Activated effector memory CD4-positive, alpha-beta T cell treated with anti-CD3 and anti-CD28 coated beads, Interleukin-2, amount 50 U/mL, for 16 hours (primary cell): ENCODE data around the gene PTPN14.
"Not testable (repeated sequence)": the region's sequence is repeated elsewhere in the genome, so short reads cannot be mapped to it uniquely, and the experiment has no call there.

ENCODE experiments used
- DNase-seq: peaks from one replicate; pipeline ENCODE4 v3.0.0-alpha.2; 2020

Gene PTPN14

GRCh38 chr1:214540324-214540723, 11.1 kb downstream of the PTPN14 start:
- no peak for DNase-seq

- DNase-seq: no peak
These were observed 12.9 kb downstream of the PTPN14 start for GRCh38 chr1:214538496-214538895.

GRCh38 chr1:214537872-214538473, 13.4 kb downstream of the PTPN14 start:
- no peak for DNase-seq

- no peak for DNase-seq
These were observed 14.2 kb downstream of the PTPN14 start for GRCh38 chr1:214537219-214537618.

- no peak for DNase-seq
These were observed 19.3 kb downstream of the PTPN14 start for GRCh38 chr1:214532070-214532469.

GRCh38 chr1:214525535-214526019, 25.8 kb downstream of the PTPN14 start:
- no peak for DNase-seq

- DNase-seq: no peak
These were observed 26.6 kb downstream of the PTPN14 start for GRCh38 chr1:214524824-214525223.

GRCh38 chr1:214523124-214523824, 28.1 kb downstream of the PTPN14 start:
- no peak for DNase-seq

- not testable (repeated sequence) for DNase-seq
These were observed 29.9 kb downstream of the PTPN14 start for GRCh38 chr1:214521458-214521857.

- DNase-seq: no peak
These were observed 30.7 kb downstream of the PTPN14 start for GRCh38 chr1:214520544-214521165.

GRCh38 chr1:214518361-214518760, 33.0 kb downstream of the PTPN14 start:
- DNase-seq: no peak

GRCh38 chr1:214516434-214517326, 34.7 kb downstream of the PTPN14 start:
- no peak for DNase-seq

- no peak for DNase-seq
These were observed 35.6 kb downstream of the PTPN14 start for GRCh38 chr1:214515544-214516433.

GRCh38 chr1:214514819-214515383, 36.5 kb downstream of the PTPN14 start:
- DNase-seq: no peak

- DNase-seq: no peak
These were observed 37.2 kb downstream of the PTPN14 start for GRCh38 chr1:214514032-214514818.

GRCh38 chr1:214513394-214513793, 38.0 kb downstream of the PTPN14 start:
- no peak for DNase-seq

GRCh38 chr1:214511639-214511998, 39.8 kb downstream of the PTPN14 start:
- DNase-seq: no peak

GRCh38 chr1:214510914-214511638, 40.3 kb downstream of the PTPN14 start:
- no peak for DNase-seq

GRCh38 chr1:214510477-214510876, 40.9 kb downstream of the PTPN14 start:
- no peak for DNase-seq

- DNase-seq: not testable (repeated sequence)
These were observed 41.8 kb downstream of the PTPN14 start for GRCh38 chr1:214509622-214510021.
